ENCODE measurements around the gene VWA1.
A peak's percentile ranks its signal among the peaks of the same experiment; 100 is the strongest.
"Not testable (repeated sequence)": the region's sequence is repeated elsewhere in the genome, so short reads cannot be mapped to it uniquely, and the experiment has no call there.

VWA1 gene

DNA sequence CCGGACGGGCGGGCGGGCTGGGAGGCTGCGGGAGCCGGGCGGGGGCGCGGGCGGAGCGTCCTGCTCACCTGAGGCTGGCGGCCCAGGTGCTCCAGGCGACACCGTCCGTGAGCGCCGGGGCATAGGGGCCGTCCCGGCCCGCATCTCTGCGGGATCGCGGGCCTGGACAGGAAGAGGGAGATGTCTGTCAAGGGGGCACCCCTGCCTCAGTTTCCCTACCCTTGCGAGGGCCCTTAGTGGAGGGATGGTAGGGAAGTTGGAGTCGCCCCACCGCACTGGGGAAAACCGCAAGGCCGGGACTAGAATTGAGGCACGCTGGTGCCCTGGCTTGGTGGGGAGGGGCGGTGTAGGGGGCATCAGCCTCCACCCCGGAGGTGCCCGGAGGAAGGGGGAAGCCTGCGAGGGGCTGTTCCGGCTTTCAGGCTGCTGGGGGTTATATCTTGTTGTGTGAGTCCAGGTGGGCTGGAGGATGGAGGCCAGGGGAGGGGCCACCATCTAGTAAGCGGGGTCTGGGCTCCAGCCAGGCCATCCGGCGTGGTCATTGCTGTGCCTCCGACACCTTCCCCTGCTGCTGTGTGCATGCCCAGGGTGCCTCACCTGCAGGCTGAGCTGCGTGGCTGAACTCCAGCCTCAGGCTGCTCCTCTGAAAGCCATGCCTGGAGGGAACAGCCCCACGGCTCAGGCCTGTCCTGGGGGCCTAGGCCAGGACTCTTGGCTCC, 580 bp downstream of the VWA1 start:
- Mint-ChIP-seq H3K9me3 (no peaks in the 10 kb centered on the region), H3K27ac (no peak overlapping the region), H3K36me3 (no peaks in the 10 kb centered on the region), H3K27me3 (peaks cover 10% of the 10 kb centered on the region), H3K4me1 (peaks cover 7% of the 10 kb centered on the region), H3K4me3 (peak overlapping the region; percentile 47)

DNA sequence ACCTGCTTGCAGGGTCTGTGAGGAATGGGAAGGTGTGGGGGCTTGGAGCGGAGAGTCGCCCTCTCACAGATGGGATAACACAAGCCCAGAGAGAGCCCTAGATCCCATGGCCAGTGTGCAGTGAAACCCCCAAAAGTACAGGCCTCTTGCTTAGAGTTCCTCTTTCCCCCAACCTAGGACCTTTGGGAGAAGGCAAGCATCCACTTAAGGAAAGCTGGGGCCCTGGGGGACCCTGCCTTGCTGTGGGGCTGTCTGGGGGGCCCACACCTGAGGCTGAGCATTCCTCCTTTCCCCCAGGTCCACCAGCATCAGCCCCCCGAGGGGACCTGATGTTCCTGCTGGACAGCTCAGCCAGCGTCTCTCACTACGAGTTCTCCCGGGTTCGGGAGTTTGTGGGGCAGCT, 1.1 kb downstream of the VWA1 start:
- Mint-ChIP-seq H3K36me3 (no peaks in the 10 kb centered on the region), H3K9me3 (no peaks in the 10 kb centered on the region), H3K4me1 (peaks cover 7% of the 10 kb centered on the region), H3K4me3 (no peak overlapping the region), H3K27me3 (peaks cover 10% of the 10 kb centered on the region), H3K27ac (no peak overlapping the region)

DNA sequence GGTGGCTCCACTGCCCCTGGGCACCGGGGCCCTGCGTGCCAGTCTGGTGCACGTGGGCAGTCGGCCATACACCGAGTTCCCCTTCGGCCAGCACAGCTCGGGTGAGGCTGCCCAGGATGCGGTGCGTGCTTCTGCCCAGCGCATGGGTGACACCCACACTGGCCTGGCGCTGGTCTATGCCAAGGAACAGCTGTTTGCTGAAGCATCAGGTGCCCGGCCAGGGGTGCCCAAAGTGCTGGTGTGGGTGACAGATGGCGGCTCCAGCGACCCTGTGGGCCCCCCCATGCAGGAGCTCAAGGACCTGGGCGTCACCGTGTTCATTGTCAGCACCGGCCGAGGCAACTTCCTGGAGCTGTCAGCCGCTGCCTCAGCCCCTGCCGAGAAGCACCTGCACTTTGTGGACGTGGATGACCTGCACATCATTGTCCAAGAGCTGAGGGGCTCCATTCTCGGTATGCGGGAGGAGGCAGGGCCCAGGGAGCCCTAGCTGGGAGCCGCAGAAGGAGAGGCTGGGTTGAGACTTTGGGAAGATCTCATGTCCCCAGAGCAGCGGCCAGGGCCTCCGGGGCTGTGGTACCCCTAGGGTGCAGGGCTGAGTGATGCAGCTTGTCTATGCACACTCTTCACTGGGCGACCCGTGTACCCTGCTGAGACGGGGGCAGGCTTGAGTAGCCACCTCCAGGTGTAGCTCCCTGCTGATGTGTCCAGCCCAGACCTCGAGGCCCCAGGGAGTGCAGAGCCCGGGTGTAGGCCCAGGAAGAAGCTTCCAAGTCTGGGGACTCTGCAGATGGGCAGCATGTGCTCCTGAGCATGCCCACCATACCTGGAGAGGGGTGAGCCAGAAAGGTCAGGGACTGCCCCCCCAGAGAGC, 1.8 kb downstream of the VWA1 start:
- Mint-ChIP-seq H3K27me3 (peaks cover 10% of the 10 kb centered on the region), H3K27ac (no peak overlapping the region), H3K9me3 (no peaks in the 10 kb centered on the region), H3K4me3 (no peak overlapping the region), H3K36me3 (no peaks in the 10 kb centered on the region), H3K4me1 (peaks cover 7% of the 10 kb centered on the region)

DNA sequence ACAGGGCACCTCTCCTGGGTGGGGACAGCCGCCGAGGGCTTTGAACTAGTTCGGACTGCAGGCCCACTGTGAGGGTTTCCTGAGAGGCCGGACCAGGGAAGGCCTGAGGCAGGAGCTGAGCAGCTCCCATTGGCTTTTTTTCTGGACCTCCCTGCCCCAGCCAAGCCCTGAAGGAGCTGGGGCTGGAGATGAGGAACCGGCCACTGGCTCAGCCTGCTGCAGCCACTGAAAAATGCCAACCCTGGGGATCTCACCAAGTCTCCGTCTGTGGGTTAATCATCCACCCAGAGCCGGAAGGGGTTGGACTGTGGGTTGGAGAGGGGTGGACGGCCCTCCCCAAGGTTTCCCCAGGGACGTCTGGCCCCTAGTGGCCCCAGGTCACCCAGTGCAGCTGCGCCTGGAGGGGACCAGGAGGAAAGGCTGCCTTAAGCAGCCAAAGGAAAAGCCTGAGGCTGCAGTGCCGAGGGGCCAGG, 2.5 kb downstream of the VWA1 start:
- Mint-ChIP-seq H3K27ac (no peak overlapping the region), H3K4me3 (no peak overlapping the region), H3K4me1 (peaks cover 7% of the 10 kb centered on the region), H3K36me3 (no peaks in the 10 kb centered on the region), H3K27me3 (peaks cover 10% of the 10 kb centered on the region), H3K9me3 (no peaks in the 10 kb centered on the region)

DNA sequence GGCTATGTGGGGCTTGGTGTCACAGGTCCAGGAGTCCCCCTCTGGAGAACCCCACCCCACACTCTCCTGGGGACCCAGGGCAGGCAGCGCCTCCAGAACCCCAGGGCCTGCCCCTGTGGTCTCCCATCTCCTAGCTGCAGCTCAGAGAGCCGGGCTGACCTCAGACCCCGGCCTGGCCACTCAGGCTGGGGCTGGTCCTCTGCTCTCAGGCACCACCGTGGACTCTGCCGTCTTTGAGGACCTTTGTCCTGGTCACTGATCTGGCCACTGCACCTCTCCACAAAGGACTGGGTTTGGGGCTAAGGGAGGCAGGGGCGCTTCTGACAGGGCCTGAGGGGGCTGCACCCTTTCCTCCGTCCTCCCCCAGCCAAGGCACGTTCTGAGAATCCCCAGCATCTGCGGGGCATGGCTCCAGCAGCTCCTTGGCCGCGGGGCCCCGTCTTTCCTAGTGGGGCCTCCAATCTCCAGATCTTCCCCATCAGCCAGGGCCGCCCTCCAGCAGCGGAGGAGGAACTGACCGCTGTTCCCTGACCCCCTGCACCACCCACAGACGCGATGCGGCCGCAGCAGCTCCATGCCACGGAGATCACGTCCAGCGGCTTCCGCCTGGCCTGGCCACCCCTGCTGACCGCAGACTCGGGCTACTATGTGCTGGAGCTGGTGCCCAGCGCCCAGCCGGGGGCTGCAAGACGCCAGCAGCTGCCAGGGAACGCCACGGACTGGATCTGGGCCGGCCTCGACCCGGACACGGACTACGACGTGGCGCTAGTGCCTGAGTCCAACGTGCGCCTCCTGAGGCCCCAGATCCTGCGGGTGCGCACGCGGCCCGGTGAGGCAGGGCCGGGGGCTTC, 3.3 kb downstream of the VWA1 start:
- Mint-ChIP-seq H3K27ac (no peak overlapping the region), H3K27me3 (peaks cover 10% of the 10 kb centered on the region), H3K4me1 (peaks cover 5% of the 10 kb centered on the region), H3K36me3 (no peaks in the 10 kb centered on the region), H3K4me3 (no peak overlapping the region), H3K9me3 (no peaks in the 10 kb centered on the region)

DNA sequence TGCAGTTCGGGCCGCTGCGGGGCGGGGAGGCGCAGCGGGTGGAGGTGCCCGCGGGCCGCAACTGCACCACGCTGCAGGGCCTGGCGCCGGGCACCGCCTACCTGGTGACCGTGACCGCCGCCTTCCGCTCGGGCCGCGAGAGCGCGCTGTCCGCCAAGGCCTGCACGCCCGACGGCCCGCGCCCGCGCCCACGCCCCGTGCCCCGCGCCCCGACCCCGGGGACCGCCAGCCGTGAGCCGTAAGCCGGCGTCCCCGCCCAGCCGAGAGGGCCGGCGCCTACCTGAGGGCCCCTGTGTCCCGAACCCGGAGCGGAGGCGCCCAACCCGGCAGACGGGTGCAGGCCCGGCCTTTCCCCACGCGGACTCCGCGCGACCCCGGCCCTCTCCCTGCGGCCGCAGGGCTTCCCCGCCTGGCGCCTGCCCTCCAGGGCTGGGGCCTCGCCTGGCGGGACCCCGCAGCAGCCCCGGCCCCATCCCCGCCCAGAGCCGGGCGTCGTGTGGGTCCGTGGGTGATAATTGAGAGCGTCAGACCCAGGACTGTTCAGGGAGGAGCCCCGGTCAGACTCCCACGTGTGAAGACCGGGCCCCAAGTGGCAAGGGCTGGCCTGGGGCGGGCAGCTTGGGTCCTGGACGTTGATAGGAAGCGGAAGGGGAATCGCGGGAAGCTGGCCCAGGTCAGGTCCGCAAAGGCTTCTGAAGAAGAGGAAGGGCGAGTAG, 4.2 kb downstream of the VWA1 start:
- Mint-ChIP-seq H3K4me3 (no peak overlapping the region), H3K36me3 (no peaks in the 10 kb centered on the region), H3K27ac (no peak overlapping the region), H3K4me1 (peaks cover 3% of the 10 kb centered on the region), H3K27me3 (peaks cover 10% of the 10 kb centered on the region), H3K9me3 (no peaks in the 10 kb centered on the region)

DNA sequence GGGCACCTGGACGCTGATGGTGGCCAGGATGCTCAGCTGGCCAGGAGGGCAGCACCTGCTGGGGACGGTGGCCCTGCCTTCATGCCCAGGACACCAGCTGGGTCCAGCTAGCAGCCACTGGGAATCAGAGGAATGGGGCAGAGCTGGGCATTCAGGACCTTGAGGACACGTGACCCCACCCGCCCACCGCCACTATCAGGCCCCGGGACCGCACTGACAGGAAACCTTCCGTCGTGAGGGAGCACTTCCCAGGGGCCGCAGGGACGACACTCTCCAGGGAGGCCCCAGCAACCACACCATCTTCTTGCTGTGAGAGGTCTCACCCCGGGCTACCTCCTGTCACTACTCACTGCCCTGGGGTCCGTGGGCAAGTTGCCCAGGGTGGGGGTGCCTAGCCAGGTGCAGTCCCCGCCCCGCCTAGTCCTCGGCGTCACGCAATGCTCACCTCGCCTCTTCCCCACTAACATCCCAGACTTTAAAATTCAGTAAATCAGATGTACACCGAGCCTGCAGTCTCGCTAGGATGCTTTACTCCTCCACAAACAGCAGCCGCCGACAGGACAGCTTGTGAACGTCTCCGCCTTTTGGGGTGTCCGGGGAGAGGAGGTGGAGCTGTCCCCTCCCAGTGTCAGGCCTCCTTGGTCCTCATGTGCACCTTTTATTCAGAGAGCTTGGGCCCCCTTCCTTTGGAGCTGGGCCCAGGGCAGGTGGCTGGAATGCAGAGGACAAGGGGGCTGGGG, 4.9 kb downstream of the VWA1 start:
- H3K4me3 Mint-ChIP-seq, result no peak overlapping the region
- no peaks in the 10 kb centered on the region for H3K36me3 Mint-ChIP-seq
- H3K27ac Mint-ChIP-seq, result no peak overlapping the region
- H3K27me3 Mint-ChIP-seq, result peaks cover 6% of the 10 kb centered on the region
- no peaks in the 10 kb centered on the region for H3K4me1 Mint-ChIP-seq
- H3K9me3 Mint-ChIP-seq, result no peaks in the 10 kb centered on the region

DNA sequence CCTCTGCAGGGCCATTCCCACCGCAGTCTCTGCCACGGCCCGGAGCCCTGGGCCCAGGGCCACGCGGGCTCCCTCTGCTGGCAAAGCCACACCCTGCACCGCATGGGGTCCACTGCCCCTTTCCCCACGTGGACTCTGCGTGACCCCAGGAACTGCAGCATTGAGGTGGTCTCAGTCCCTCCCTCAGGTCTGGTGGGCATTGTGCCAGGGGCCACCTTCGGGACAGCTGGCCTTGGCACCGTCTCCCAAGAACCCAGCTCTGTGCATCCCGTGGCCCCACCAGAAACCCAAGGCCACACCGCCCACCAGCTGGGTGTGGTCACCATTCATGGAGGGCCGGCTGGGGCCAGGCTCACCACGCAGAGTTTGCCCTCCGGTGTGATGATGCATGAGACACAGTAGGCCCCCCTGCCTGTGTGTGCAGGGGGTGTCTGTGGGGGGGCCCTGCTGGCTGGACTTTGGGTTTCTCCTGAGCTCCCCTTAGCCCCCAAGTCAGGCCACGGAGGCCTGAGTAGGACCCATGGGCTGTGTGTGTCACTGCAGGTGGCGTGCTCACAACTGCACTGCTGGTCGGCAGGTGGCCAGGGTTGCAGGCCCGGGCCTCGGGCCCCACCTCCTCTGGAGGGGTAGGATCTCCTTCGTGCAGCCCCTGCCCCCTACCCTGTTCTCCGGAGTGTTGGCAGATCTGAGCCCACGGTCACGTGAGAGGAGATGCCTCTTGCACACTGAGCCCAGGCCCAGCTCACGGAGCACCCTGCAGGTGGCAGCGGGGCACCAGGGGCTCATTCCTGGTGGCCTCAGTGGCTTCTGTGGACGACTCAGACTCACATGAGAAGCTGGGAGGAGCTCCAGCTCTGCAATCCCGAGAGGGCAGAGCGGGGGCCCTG, 5.8 kb downstream of the VWA1 start:
- H3K4me1 Mint-ChIP-seq, result no peaks in the 10 kb centered on the region
- no peaks in the 10 kb centered on the region for H3K9me3 Mint-ChIP-seq
- no peak overlapping the region for H3K27ac Mint-ChIP-seq
- no peaks in the 10 kb centered on the region for H3K36me3 Mint-ChIP-seq
- H3K27me3 Mint-ChIP-seq, result peaks cover 5% of the 10 kb centered on the region
- no peak overlapping the region for H3K4me3 Mint-ChIP-seq

DNA sequence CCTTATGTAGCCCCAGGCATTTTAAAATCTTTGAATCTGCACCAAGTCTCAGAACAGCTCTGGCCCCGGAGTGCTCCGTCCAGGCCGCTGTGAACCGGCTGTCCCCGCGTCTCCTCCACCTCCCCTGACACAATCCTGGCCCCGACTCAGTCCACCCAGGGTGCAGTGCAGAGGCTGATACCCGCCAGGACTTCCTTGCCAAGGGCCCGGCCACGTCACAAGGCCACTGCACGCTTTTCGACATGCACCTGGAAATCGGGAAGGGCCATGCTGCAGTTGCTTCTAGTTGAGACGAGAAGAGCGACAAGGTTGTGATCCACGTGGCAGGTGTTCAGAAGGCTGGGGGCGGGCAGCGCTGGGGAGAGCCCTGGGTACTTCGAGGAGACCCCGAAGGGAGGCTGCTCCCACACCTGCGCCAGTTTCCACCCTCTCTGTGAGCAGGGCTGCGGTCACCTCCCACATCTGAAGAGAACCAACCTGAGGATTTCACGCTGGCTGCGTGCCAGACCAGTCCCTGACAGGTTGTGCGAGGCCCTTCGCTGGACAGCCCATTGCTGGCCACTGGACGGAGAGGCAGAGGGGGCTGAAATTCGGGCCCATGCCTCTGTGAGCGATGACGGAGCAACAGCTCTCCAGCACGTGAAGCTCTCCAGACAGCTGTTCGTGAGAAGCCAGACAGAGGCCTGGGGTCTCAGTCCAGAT, 6.7 kb downstream of the VWA1 start:
- Mint-ChIP-seq H3K9me3 (no peaks in the 10 kb centered on the region), H3K27me3 (peaks cover 2% of the 10 kb centered on the region), H3K4me1 (no peaks in the 10 kb centered on the region), H3K4me3 (no peak overlapping the region), H3K36me3 (no peaks in the 10 kb centered on the region), H3K27ac (no peak overlapping the region)

DNA sequence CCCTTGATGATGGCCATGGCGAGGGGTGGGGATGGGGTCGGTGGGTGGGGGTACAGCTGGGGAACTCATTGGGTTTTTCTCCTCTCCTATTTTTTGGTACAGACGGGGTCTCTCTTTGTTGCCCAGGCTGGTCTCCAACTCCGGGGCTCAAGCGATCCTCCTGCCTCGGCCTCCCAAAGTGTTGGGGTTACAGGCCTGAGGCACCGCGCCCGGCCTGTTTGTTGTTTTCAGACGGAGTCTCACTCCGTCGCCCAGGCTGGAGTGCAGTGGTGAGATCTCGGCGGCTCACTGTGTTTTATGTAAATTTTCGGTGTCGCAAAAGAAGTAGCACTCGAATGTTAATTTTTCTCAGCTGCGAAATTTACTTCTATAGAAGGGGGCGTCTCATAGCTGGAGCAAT, 11.1 kb downstream of the VWA1 start:
- H3K9me3 Mint-ChIP-seq, H3K4me1 Mint-ChIP-seq, H3K4me3 Mint-ChIP-seq, H3K27ac Mint-ChIP-seq, H3K27me3 Mint-ChIP-seq, H3K36me3 Mint-ChIP-seq: not testable (repeated sequence)

DNA sequence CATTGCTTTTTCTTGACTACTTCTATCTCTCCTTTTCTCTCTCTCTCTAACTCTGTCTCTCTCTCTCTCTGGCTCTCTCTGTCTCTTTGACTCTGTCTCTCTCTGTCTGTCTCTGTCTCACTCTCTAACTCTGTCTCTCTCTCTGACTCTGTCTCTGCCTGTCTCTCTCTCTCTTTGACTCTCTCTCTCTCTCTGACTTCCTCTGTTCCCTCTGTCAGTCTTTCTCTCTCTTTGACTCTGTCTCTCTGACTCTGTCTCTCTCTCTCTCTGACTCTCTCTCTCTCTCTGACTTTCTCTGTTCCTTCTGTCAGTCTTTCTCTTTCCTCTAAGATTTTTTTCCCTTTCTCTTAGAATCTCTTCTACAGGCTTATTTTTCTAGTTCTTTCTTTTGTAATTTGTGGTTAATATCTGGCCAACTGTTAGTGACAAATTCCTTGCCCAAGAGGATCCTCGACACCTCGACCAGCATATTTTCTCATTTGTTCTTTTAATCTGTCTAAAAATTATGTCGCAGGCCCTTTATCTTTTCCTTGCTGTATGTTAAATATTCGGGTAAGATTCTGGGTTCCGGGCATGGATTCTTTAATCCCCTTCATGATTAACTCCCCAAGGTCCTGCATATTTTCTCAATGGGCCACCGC, 13.7 kb downstream of the VWA1 start, which contains the start of gene ATAD3C:
ATAD3C (plus strand) TSS at position 591 of the 641 bp plus-strand sequence. CDS start 995 bp downstream, outside the sequence.
- Mint-ChIP-seq H3K27me3 (no peaks in the 10 kb centered on the region), H3K27ac (no peak within 1 kb of the TSS), H3K4me3 (no peak within 1 kb of the TSS), H3K4me1 (no peaks in the 10 kb centered on the region), H3K36me3 (no peaks in the 10 kb centered on the region), H3K9me3 (no peaks in the 10 kb centered on the region)

DNA sequence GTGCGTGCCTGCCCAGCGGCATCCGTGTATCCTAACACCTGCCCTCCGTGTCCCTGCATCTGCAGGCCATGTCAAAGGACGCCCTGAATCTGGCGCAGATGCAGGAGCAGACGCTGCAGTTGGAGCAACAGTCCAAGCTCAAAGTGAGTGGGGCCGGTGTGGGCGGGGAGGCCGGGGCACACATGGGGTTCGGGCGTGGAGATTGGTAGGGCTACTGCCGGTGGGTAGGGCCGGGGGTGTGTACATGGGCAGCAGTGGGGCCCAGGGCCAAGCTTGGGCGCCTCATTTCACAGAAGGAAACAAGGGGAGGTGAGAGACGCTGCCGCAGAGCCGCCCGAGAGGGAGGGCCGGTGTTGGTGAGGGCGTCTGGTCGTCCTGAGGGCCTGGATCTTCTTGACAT, 15.1 kb downstream of the VWA1 start:
- not testable (repeated sequence) for H3K9me3 Mint-ChIP-seq, H3K27ac Mint-ChIP-seq, H3K36me3 Mint-ChIP-seq, H3K4me1 Mint-ChIP-seq, H3K4me3 Mint-ChIP-seq, H3K27me3 Mint-ChIP-seq

Data from activated naive CD4-positive, alpha-beta T cell treated with anti-CD3 and anti-CD28 coated beads, Interleukin-2, amount 50 U/mL, for 24 hours (primary cell).